ENCODE results near the gene SH3GL3. TPM values are rescaled to one million over a fixed set of nuclear protein-coding genes. Genes with fewer than 3 reads are reported as not detected.

Gene SH3GL3
- total RNA-seq, 4 donors from 2014 or later: 0.84 to 1.1 (median 0.97) TPM; not detected in 1

DNA sequence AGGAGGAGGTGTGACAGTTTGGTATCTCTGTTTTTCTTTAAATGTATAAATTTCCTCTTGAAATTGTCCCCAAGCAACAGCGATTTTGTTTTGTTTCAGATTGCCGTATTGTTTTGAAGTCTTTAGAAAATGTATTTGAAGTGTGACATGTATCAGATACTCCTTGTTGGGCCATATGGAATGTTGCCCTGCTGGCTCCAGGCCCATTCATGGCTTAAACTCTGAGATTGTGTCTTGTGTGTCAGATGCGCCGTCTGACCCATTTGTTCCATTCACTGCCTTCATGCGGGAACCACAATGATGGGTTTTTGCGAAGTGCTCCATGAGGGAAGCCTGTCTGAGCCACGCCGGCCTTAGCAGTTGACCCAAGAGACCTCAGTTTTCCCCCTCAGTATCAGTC, 131.6 kb downstream of the SH3GL3 start:
- TF ChIP-seq, protein P1, sequence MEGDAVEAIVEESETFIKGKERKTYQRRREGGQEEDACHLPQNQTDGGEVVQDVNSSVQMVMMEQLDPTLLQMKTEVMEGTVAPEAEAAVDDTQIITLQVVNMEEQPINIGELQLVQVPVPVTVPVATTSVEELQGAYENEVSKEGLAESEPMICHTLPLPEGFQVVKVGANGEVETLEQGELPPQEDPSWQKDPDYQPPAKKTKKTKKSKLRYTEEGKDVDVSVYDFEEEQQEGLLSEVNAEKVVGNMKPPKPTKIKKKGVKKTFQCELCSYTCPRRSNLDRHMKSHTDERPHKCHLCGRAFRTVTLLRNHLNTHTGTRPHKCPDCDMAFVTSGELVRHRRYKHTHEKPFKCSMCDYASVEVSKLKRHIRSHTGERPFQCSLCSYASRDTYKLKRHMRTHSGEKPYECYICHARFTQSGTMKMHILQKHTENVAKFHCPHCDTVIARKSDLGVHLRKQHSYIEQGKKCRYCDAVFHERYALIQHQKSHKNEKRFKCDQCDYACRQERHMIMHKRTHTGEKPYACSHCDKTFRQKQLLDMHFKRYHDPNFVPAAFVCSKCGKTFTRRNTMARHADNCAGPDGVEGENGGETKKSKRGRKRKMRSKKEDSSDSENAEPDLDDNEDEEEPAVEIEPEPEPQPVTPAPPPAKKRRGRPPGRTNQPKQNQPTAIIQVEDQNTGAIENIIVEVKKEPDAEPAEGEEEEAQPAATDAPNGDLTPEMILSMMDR (IDR thresholded peaks at IDR 0.05): no peak
- TF ChIP-seq POLR2A (IDR thresholded peaks at IDR 0.05): no peak
- H3K4me3 ChIP-seq (ENCODE audit: low read depth, poor library complexity, severe bottlenecking): no peak overlapping the region
- intact Hi-C loops (cut with DNase I; ENCODE audit: low total_unique reads): loop anchor here (10.0 kb wide), 1 partner anchor 446 kb away; no protein-coding TSS in a partner anchor
- no peak for DNase-seq (ENCODE audit: low spot score in 2 of 2)
- 93 to 94% methylated on average over 8 of the region's 8 CpGs for WGBS, 2 donors

DNA sequence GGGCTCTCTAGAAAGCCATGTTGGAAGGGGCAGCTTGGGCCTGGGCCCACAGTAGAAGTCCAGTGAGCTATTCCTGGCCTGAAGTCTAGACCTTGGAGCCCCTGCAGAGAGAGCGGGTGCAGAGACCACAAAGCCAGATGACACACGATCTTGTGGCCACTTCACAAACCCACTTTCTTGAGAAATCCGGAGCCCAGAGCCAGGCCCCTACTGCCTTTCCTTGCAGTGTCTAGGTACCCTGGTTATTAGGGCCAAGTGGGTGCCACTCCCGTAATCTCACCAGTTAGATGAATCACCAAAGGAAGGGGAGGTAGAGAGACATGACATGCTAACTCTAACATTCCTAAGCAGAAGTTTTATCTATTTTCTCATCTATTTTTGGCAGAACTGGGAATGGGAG, 134.2 kb downstream of the SH3GL3 start:
- H3K4me3 ChIP-seq (ENCODE audit: low read depth, poor library complexity, severe bottlenecking): no peak overlapping the region
- TF ChIP-seq POLR2A (IDR thresholded peaks at IDR 0.05): no peak
- TF ChIP-seq, protein P1 (IDR thresholded peaks at IDR 0.05): no peak
- DNase-seq (ENCODE audit: low spot score in 2 of 2): no peak

DNA sequence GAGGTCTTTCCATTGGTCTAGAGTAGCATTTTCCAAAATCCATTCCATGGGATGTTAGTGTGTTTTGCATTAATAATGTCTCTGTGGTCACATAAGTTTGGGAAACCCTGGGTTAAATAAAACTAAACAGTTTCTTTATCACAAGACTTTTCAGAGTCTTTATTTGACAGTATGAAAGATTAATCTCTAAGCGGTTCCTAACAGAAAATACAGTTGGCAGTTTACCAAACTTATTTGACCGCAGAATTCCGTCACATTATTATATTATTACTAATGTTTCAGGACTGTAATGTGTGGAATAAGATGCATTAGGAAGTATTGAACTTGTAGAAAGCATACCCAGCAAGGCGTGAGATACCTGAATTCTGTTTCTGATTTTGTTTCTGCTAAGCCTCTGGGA, 135.2 kb downstream of the SH3GL3 start:
- TF ChIP-seq POLR2A (IDR thresholded peaks at IDR 0.05): no peak
- TF ChIP-seq, protein P1 (IDR thresholded peaks at IDR 0.05): no peak
- intact Hi-C loops (cut with DNase I; ENCODE audit: low total_unique reads): no loop called here
- H3K4me3 ChIP-seq (ENCODE audit: low read depth, poor library complexity, severe bottlenecking): no peak overlapping the region
- DNase-seq (ENCODE audit: low spot score in 2 of 2): no peak
- WGBS, 2 donors: 73 to 74% methylated on average over 4 of the region's 4 CpGs

More for the DNA sequence above, 134.2 kb downstream of the SH3GL3 start:
- WGBS, 2 donors: 80 to 82% methylated on average over 4 of the region's 4 CpGs
- intact Hi-C loops (cut with DNase I; ENCODE audit: low total_unique reads): no loop called here

DNA sequence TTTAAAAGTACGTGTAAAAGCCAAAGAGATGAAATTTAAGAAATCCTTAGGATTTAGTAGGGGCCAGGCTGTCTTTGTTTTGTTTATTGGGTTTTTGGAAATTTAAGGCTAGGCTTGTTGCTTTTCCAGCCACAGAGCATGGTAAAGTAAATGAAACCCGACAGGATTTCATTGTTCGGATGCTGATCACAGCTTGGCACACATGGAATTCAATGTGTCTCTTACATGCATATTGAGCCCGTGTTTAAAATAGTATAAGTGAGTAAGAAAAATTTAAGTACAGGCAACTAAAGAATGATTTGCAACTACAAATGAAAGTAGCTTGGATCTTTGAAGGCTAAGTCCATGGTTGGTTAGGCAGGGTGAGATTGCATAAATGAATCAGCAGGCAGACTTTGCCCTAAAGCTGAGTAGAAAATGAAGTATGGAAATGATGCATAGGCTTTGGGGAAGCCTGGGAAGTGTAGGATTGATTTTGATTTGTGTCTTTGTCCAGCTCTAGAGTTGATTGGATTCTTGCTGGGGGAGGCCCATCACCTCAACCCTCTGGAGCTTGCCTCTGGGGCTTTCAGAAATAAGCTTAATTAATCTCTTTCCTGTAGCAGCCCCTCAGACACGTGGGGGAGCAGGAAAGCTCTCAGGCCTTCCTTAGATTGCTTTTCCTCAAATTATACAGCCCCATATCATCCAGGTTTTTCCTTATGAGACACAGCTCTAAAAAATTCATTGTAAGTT, 138.6 kb downstream of the SH3GL3 start:
- no peak for DNase-seq (ENCODE audit: low spot score in 2 of 2)
- TF ChIP-seq POLR2A (IDR thresholded peaks at IDR 0.05): no peak
- TF ChIP-seq, protein P1 (IDR thresholded peaks at IDR 0.05): no peak
- H3K4me3 ChIP-seq (ENCODE audit: low read depth, poor library complexity, severe bottlenecking): no peak overlapping the region
- intact Hi-C loops (cut with DNase I; ENCODE audit: low total_unique reads): no loop called here
- 75 to 80% methylated on average over 5 of the region's 5 CpGs for WGBS, 2 donors

DNA sequence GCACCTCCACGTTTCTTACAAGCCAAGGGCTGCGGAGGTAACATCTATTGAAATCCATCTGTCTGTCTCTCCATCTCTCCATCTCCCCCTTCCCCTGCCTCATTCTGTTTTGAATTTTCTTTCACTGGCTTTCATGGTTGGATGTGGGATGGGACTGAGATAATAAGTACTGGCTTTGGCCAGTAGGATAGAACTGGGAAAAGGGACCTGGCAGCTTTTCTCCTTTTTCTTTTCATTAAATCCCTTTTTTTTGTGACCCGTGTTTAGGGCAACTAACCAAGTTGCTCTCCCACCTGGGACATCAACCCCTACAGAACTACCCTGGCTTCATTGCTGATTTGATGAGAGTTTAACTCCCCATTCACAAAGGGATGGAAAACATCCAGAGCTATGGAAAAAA, 139.9 kb downstream of the SH3GL3 start:
- TF ChIP-seq, protein P1 (IDR thresholded peaks at IDR 0.05): no peak
- no peak for TF ChIP-seq POLR2A (IDR thresholded peaks at IDR 0.05)
- no peak for DNase-seq (ENCODE audit: low spot score in 2 of 2)
- H3K4me3 ChIP-seq (ENCODE audit: low read depth, poor library complexity, severe bottlenecking): no peak overlapping the region
- 85 to 87% methylated on average over 3 of the region's 3 CpGs for WGBS, 2 donors
- intact Hi-C loops (cut with DNase I; ENCODE audit: low total_unique reads): no loop called here

DNA sequence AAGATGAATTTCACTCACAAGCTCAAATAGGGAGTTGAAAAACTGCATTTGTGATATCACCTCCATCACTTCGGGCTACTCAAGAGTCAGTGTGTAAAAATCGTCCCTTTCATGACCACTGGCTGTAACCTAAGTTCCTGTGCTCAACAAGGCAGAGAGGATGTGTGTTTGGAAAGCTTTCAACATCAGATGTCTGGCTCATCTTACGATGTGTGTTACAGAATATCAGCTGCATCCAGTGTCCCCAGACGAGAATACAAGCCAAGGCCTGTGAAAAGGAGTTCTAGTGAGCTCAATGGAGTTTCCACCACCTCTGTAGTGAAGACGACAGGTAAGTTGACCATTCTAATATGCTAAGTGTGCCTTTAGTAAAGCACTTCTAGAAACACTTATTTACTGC, 141.3 kb downstream of the SH3GL3 start:
- intact Hi-C loops (cut with DNase I; ENCODE audit: low total_unique reads): no loop called here
- TF ChIP-seq POLR2A (IDR thresholded peaks at IDR 0.05): no peak
- TF ChIP-seq, protein P1 (IDR thresholded peaks at IDR 0.05): no peak
- no peak for DNase-seq (ENCODE audit: low spot score in 2 of 2)
- 84 to 86% methylated on average over 5 of the region's 5 CpGs for WGBS, 2 donors
- no peak overlapping the region for H3K4me3 ChIP-seq (ENCODE audit: low read depth, poor library complexity, severe bottlenecking)

Data from lower leg skin (tissue), 4 donors.